PC-3 (cell line): ENCODE measurements around the gene CCDC59.

ENCODE experiments used
- CTCF ChIP-seq: fragments of 300-600 bp; sonication (generic); conservative IDR thresholded peaks from 2 replicates; pipeline ENCODE4 v1.5.1; 2017; ENCODE audit warnings: antibody characterized with exemption, low read depth, mild to moderate bottlenecking, low read length
- EZH2 ChIP-seq: fragments of 300-600 bp; sonication (generic); IDR thresholded peaks from one replicate; pipeline ENCODE4 v1.6.1; 2017; ENCODE audit warnings: antibody characterized with exemption, mild to moderate bottlenecking, low read length; ENCODE audit not compliant: unreplicated experiment

DNA sequence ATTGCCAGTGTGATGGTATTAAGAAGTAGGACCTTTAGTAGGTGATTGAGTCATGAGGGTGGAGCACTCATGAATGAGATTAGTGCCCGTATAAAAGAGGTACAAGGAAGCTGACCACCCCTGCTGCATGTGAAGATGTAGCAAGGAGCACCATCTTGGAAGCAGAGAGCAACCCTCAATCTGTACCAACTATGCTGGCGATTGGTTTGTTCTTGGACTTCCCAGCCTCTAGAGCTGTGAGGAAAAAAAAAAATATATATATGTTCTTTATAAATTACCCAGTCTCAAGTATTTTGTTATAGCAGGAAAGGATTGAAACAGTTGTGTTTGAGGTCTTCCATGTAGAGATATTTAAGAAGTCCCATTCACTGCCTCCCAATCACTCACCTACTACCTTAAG, 17.0 kb upstream of the CCDC59 start:
- TF ChIP-seq CTCF = no peak
- no peak for TF ChIP-seq EZH2
